Upper lobe of left lung (tissue), 6 donors: Measurements from ENCODE around the gene GSK3A. TPM values are rescaled to one million over a fixed set of nuclear protein-coding genes. Genes with fewer than 3 reads are reported as not detected.

Source experiments
- ATAC-seq, 2 donors: fragments of 200-7000 bp; cut with Tn5 transposase; one replicate each; pipeline ENCODE4 v1.9.1; 2022; ENCODE audit warnings: mild to moderate bottlenecking in 2 of 2, moderate library complexity in 2 of 2; ENCODE audit not compliant: low FRiP score in 2 of 2
- DNase-seq, 2 donors: peaks; one replicate each; pipeline ENCODE4 v3.0.0-alpha.2; 2019 to 2020
- H3K27ac ChIP-seq, 4 donors: fragments of 200-600 bp; sonication (generic); one replicate each; pipeline ENCODE4 v1.5.1; 2016 to 2019
- H3K27me3 ChIP-seq, 4 donors: fragments of 200-600 bp; sonication (generic); one replicate each; pipeline ENCODE4 v1.5.1; 2017 to 2019
- H3K36me3 ChIP-seq, 4 donors: fragments of 200-600 bp; sonication (generic); one replicate each; pipeline ENCODE4 v1.5.1; 2016 to 2019
- H3K4me1 ChIP-seq, 4 donors: fragments of 200-600 bp; sonication (generic); one replicate each; pipeline ENCODE4 v1.5.1; 2018 to 2019
- H3K4me3 ChIP-seq, 4 donors: fragments of 200-600 bp; sonication (generic); one replicate each; pipeline ENCODE4 v1.5.1; 2017 to 2019; ENCODE audit warnings: mild to moderate bottlenecking in 2 of 4, moderate library complexity in 1 of 4
- H3K9me3 ChIP-seq, 4 donors: fragments of 200-600 bp; sonication (generic); one replicate each; pipeline ENCODE4 v1.5.1; 2018 to 2019
- CTCF ChIP-seq, 6 experiments: fragments of 450-650 bp in 4 of 6; fragments of 200-600 bp in 2 of 6; sonication (generic) in 2 of 6; IDR thresholded peaks; one replicate each; pipeline ENCODE4 v1.5.1; 2016 to 2019; ENCODE audit warnings: antibody characterized with exemption in 6 of 6
- EP300 ChIP-seq, 4 donors: sonication (generic); formaldehyde crosslinking; IDR thresholded peaks; one replicate each; pipeline ENCODE4 v1.5.1; 2017; ENCODE audit warnings: antibody characterized with exemption in 4 of 4, control low read depth in 2 of 4
- POLR2A ChIP-seq, 4 donors: fragments of 450-650 bp; IDR thresholded peaks; one replicate each; pipeline ENCODE4 v1.5.1; 2016 to 2017; ENCODE audit warnings: antibody characterized with exemption in 4 of 4, mild to moderate bottlenecking in 2 of 4
- POLR2AphosphoS5 ChIP-seq, 2 donors: sonication (generic); formaldehyde crosslinking; IDR thresholded peaks; one replicate each; pipeline ENCODE4 v1.5.1; 2017; ENCODE audit warnings: antibody characterized with exemption in 2 of 2
- WGBS, 2 donors: methylation state at CpG; one replicate each; pipeline ENCODE4 v1.1.5; 2017 to 2018; 5-methylcytosine and 5-hydroxymethylcytosine counted together
- total RNA-seq, 6 donors: library from RNA; depleted of rRNA in 4 of 6; stranded (reverse); fragments of >200 nt in 4 of 6; gene quantifications; one replicate each; pipeline versions ENCODE4 v1.1.0 to v1.2.1, GENCODE V29; 2016 to 2021
- donor health status: DM: no; HTN: no; CAD: no; lungs with moderate emphysema.
- donor health status: DM: no; HTN: yes; CAD: no; lungs with severe emphysema.

The GSK3A gene
- total RNA-seq, 6 donors from 2014 or later, result 33.2 to 46.9 (median 39.1) TPM

DNA sequence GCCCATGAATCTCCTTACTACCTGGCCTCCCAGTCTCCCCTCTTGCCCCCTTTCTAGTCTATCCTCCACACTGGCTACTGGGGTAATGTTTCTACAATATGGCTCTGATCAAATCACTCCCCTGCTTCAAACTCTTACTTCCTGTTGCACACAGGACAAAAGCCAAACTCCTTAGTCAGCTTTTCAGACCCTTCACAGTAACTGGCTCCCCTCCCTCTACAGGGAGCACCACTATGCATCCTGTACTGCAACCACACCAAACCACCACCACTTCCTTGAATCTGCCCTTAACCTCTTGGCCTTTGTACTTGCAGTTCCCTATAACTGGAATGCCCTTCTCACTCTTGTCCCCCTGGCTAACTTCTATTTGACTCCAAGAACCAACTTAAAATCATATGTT is 57.1 kb downstream of the GSK3A start:
- no peak for TF ChIP-seq POLR2A (IDR thresholded peaks at IDR 0.05)
- no peak for TF ChIP-seq CTCF (IDR thresholded peaks at IDR 0.05)
- TF ChIP-seq POLR2AphosphoS5 (IDR thresholded peaks at IDR 0.05), result no peak
- no peak for TF ChIP-seq EP300 (IDR thresholded peaks at IDR 0.05)
- Histone ChIP-seq H3K36me3 (no peaks in the 10 kb centered on the region), H3K4me1 (peaks cover 0 to 7% (median 2%) of the 10 kb centered on the region in 4 donors), H3K9me3 (no peaks in the 10 kb centered on the region), H3K4me3 (no peak overlapping the region), H3K27me3 (peaks cover 0 to 1% (median 0%) of the 10 kb centered on the region in 4 donors), H3K27ac (no peak overlapping the region)
- DNase-seq, result peak in 1 of 2 donors; percentile 52
- peak in 1 of 2 donors; percentile 56 for ATAC-seq

DNA sequence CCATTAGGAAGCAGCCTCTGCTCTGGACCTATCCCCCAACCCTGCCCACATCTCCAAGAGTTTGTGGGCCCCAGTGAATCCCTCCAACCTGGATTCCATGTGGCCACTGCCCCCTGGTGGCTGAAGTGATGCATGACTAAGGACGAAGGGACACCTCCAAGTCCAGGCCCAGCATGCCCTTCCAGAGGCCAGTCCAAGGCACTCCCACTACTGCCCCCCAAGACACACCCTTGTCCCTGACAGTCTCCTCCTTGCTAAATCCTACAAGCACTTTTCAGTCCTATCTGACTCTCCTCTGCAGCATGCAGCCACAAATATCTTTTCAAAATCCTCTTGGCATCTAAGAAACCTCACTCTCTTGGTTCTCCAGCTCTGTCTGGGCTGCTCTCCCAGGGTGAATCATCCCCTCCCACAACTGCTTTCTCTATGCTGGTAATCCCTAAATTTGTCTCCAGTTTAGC is 58.0 kb downstream of the GSK3A start:
- 0% methylated on average over 1 of the region's 1 CpG; no CpG with 5 or more reads in 1 of the 2 donors for WGBS, 2 donors
- Histone ChIP-seq H3K4me3 (no peak overlapping the region), H3K27ac (no peak overlapping the region), H3K36me3 (no peaks in the 10 kb centered on the region), H3K9me3 (no peaks in the 10 kb centered on the region), H3K27me3 (peaks cover 0 to 10% (median 4%) of the 10 kb centered on the region in 4 donors), H3K4me1 (peaks cover 0 to 7% (median 2%) of the 10 kb centered on the region in 4 donors)
- ATAC-seq, result peak; percentile 75 to 95
- peak; percentile 81 to 83 (median 83) for TF ChIP-seq CTCF (IDR thresholded peaks at IDR 0.05)
- no peak for TF ChIP-seq POLR2AphosphoS5 (IDR thresholded peaks at IDR 0.05)
- no peak for TF ChIP-seq EP300 (IDR thresholded peaks at IDR 0.05)
- no peak for TF ChIP-seq POLR2A (IDR thresholded peaks at IDR 0.05)
- peak in 1 of 2 donors; percentile 77 for DNase-seq

Other genes starting within 250 kb of the GSK3A start
- gene ATP1A3, start 248.4 kb downstream of the GSK3A start, total RNA-seq, result under 1 TPM in 4 of 6 donors, not detected in 2; under 0.01 to 0.51 (median 0.15) TPM
- 1 to 10 TPM in 2 of 6 donors, under 1 TPM in 3, not detected in 1; 0.15 to 2.7 (median 0.54) TPM for gene GRIK5, start 172.4 kb downstream of the GSK3A start, total RNA-seq
- gene ZNF574, start 166.4 kb downstream of the GSK3A start, total RNA-seq, result 10 to 100 TPM in 4 of 6 donors, 1 to 10 TPM in 2; 9.2 to 26.4 (median 13.3) TPM
- 10 to 100 TPM in 1 of 6 donors, 1 to 10 TPM in 5; 1.3 to 12.0 (median 5.0) TPM for gene POU2F2, start 110.2 kb downstream of the GSK3A start, total RNA-seq
- gene DEDD2, start 24.9 kb downstream of the GSK3A start, total RNA-seq, result 100 to 1,000 TPM in 1 of 6 donors, 10 to 100 TPM in 5; 38.6 to 154 (median 51.2) TPM
- 10 to 100 TPM in 4 of 6 donors, 1 to 10 TPM in 2; 7.9 to 13.8 (median 11.4) TPM for gene ZNF526, start 22.3 kb downstream of the GSK3A start, total RNA-seq
- gene ERF, start 12.5 kb upstream of the GSK3A start, total RNA-seq, result 10 to 100 TPM; 13.6 to 59.4 (median 32.5) TPM
- gene CIC, start 26.6 kb upstream of the GSK3A start, total RNA-seq, result 100 to 1,000 TPM in 1 of 6 donors, 10 to 100 TPM in 5; 52.6 to 170 (median 77.7) TPM
- gene PRR19, start 59.5 kb upstream of the GSK3A start, total RNA-seq, result 1 to 10 TPM in 1 of 6 donors, under 1 TPM in 2, not detected in 3; 0.40 to 1.4 (median 0.61) TPM
- gene PAFAH1B3, start 60.0 kb upstream of the GSK3A start, total RNA-seq, result 10 to 100 TPM; 13.6 to 21.2 (median 18.8) TPM
- under 1 TPM in 3 of 6 donors, not detected in 3; 0.34 to 0.79 (median 0.49) TPM for gene TMEM145, start 70.7 kb upstream of the GSK3A start, total RNA-seq
- gene MEGF8, start 83.0 kb upstream of the GSK3A start, total RNA-seq, result 10 to 100 TPM; 13.7 to 30.7 (median 17.8) TPM
- 10 to 100 TPM in 1 of 6 donors, under 1 TPM in 2, not detected in 3; 0.46 to 32.5 (median 0.94) TPM for gene CNFN, start 147.7 kb upstream of the GSK3A start, total RNA-seq
- 1 to 10 TPM; 1.3 to 6.2 (median 4.2) TPM for gene LIPE, start 184.8 kb upstream of the GSK3A start, total RNA-seq
- gene CXCL17, start 200.3 kb upstream of the GSK3A start, total RNA-seq, result 100 to 1,000 TPM in 3 of 6 donors, 10 to 100 TPM in 3; 31.4 to 155 (median 92.3) TPM